ENCODE data around the gene C1QTNF7.

DNA sequence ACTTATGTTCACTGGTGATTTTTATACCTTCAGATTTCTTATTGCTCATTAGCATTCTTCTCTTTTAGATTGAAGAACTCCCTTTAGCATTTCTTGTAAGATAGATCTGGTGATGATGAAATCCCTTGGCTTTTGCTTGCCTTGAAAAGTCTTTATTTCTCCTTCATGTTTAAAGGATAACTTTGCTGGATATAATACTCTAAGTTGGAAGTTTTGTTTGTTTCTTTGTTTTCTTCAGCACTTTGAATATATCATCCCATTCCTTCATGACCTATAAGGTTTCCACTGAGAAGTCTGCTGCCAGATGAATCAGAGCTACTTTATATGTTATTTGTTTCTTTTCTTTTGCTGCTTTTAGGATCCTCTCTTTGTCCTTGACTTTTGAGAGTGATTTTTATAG, 60.3 kb downstream of the C1QTNF7 start:
- no peak for TF ChIP-seq POLR2A (IDR thresholded peaks at IDR 0.05)
- TF ChIP-seq CTCF (IDR thresholded peaks at IDR 0.05): no peak

Measured in vagina (tissue), 2 donors.